Stimulated activated CD4-positive, alpha-beta T cell treated with anti-CD3 and anti-CD28 coated beads, Interleukin-2, amount 100 ng/mL, for 48 hours (primary cell): Measurements from ENCODE around the gene CRIP1.
A peak's percentile ranks its signal among the peaks of the same experiment; 100 is the strongest.

Source experiments
- DNase-seq, 2 donors: peaks; one replicate each; pipeline ENCODE4 v3.0.0-alpha.2; 2020

CRIP1 gene

GRCh38 chr14:105482486-105483110 is 4.1 kb upstream of the CRIP1 start:
- DNase-seq = no peak

GRCh38 chr14:105483300-105484068 is 3.2 kb upstream of the CRIP1 start:
- no peak for DNase-seq

GRCh38 chr14:105484069-105484996 is 2.4 kb upstream of the CRIP1 start:
- no peak for DNase-seq

- DNase-seq = no peak
Measured at GRCh38 chr14:105484997-105485393, 1.7 kb upstream of the CRIP1 start.

- no peak for DNase-seq
Measured at GRCh38 chr14:105485739-105486162, 935 bp upstream of the CRIP1 start.

GRCh38 chr14:105486974-105487448 is 325 bp downstream of the CRIP1 start:
- peak in 1 of 2 donors; percentile 60 for DNase-seq

GRCh38 chr14:105487449-105487985 is 831 bp downstream of the CRIP1 start:
- no peak for DNase-seq

GRCh38 chr14:105487986-105488777 is 1.5 kb downstream of the CRIP1 start:
- DNase-seq = no peak

- DNase-seq = no peak
Measured at GRCh38 chr14:105488781-105489541, 2.3 kb downstream of the CRIP1 start.

- DNase-seq = peak; percentile 72
Measured at GRCh38 chr14:105489542-105490266, 3.0 kb downstream of the CRIP1 start.

GRCh38 chr14:105490267-105490571 is 3.5 kb downstream of the CRIP1 start:
- no peak for DNase-seq

- DNase-seq = peak; percentile 95 to 97
Measured at GRCh38 chr14:105490572-105491365, 4.1 kb downstream of the CRIP1 start, which contains the start of gene TEDC1. TEDC1 (plus strand) TSS chr14:105491246; CDS start chr14:105491376, 130 bp downstream.

GRCh38 chr14:105491366-105491973 is 4.8 kb downstream of the CRIP1 start:
- peak; percentile 94 to 96 for DNase-seq

GRCh38 chr14:105492031-105492970 is 5.6 kb downstream of the CRIP1 start:
- DNase-seq = no peak

GRCh38 chr14:105492971-105493871 is 6.5 kb downstream of the CRIP1 start:
- no peak for DNase-seq

GRCh38 chr14:105493921-105494605 is 7.4 kb downstream of the CRIP1 start:
- no peak for DNase-seq

- DNase-seq = no peak
Measured at GRCh38 chr14:105494606-105494929, 7.9 kb downstream of the CRIP1 start.
